IgD-negative memory B cell (primary cell): ENCODE data around the gene PLD1. TPM values are rescaled to one million over a fixed set of nuclear protein-coding genes. Genes with fewer than 3 reads are reported as not detected.

Experiments
- H3K27ac Mint-ChIP-seq, 3 donors: one replicate each; pipeline ENCODE4 v1.8.0; 2020 to 2022; ENCODE audit warnings: mild to moderate bottlenecking in 3 of 3, mixed read lengths in 3 of 3, moderate library complexity in 1 of 3
- H3K27me3 Mint-ChIP-seq: one replicate; pipeline ENCODE4 v1.8.0; 2021; ENCODE audit warnings: mixed read lengths
- H3K36me3 Mint-ChIP-seq: one replicate; pipeline ENCODE4 v1.8.0; 2020; ENCODE audit warnings: mild to moderate bottlenecking, mixed read lengths
- H3K4me1 Mint-ChIP-seq, 3 donors: one replicate each; pipeline ENCODE4 v1.8.0; 2020 to 2022; ENCODE audit warnings: mixed read lengths in 3 of 3, mild to moderate bottlenecking in 1 of 3
- H3K4me3 Mint-ChIP-seq, 4 donors: one replicate each; pipeline ENCODE4 v1.8.0; 2020 to 2022; ENCODE audit warnings: mild to moderate bottlenecking in 4 of 4, mixed read lengths in 4 of 4, moderate library complexity in 3 of 4
- H3K9me3 Mint-ChIP-seq, 3 donors: one replicate each; pipeline ENCODE4 v1.8.0; 2020 to 2021; ENCODE audit warnings: mixed read lengths in 3 of 3, mild to moderate bottlenecking in 1 of 3
- polyA plus RNA-seq: library from polyadenylated mRNA; unstranded; fragments of 300-500 nt; fragmentation: Illumina TruSeq; gene quantifications from one replicate; pipeline ENCODE4 v1.2.3, GENCODE V29; 2021

PLD1 gene
- polyA plus RNA-seq, 1 donor from 2014 or later: not detected

DNA sequence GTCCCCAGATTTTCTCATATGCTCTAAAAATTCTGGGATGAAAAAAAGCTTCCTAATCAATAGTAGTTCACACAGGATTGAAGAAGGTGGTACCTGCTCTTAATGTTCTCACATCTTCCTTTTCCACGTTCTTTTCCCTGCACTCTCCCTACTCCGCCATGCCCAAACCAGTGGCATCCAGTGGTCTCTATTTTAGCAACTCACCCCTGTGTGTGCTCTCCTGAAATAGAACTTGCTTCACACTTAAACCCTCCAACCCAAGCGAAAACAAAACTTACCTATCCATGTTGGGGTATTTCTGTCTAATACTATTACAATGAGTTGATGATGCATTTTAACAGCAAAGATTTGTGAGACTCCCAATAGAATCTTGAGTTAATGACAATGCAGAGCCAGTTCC, 148.8 kb downstream of the PLD1 start:
- no peak overlapping the region for H3K4me3 Mint-ChIP-seq
- no peaks in the 10 kb centered on the region for H3K9me3 Mint-ChIP-seq
- no peaks in the 10 kb centered on the region for H3K36me3 Mint-ChIP-seq
- H3K27me3 Mint-ChIP-seq: no peaks in the 10 kb centered on the region
- no peak overlapping the region for H3K27ac Mint-ChIP-seq
- no peaks in the 10 kb centered on the region for H3K4me1 Mint-ChIP-seq

DNA sequence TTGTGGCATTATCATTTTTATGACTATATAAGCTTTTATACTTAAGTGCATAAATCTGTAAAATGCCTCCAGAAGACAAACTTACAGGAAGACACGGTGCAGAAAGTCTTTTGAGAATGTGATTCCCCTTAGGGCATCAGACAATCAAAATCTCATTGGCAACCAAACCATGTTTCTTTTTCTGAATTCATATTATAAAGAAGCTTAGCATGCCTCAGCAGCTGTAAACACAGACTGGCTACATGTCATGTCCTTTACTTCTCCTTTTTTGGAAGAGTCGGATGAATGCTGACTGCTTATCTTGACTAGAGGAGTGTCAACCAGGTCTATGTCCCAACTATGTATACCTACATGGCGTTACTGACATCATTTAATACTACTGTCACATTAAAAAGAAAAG, 150.1 kb downstream of the PLD1 start:
- H3K27me3 Mint-ChIP-seq: no peaks in the 10 kb centered on the region
- no peaks in the 10 kb centered on the region for H3K4me1 Mint-ChIP-seq
- no peaks in the 10 kb centered on the region for H3K36me3 Mint-ChIP-seq
- no peak overlapping the region for H3K4me3 Mint-ChIP-seq
- H3K9me3 Mint-ChIP-seq: no peaks in the 10 kb centered on the region
- H3K27ac Mint-ChIP-seq: no peak overlapping the region

DNA sequence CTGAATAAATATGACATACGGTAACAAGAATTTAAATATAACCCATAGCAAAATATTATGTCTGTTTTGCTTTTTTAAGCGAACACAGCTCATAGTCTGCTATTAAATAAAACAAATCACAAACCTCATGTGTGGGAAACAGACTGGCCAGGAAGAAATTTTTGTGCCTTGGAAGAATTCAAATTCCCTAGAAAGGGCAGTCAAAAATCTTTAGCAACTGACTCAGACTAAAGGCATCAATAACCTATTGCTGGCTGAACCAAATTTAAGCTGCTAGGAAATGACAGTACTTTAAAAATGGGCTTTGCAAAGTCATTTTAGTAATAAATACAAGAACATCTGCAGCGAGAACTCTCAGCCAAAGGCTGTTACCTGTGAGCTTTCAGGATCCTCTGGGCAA, 151.4 kb downstream of the PLD1 start:
- Mint-ChIP-seq H3K27ac (no peak overlapping the region), H3K36me3 (no peaks in the 10 kb centered on the region), H3K4me3 (no peak overlapping the region), H3K9me3 (no peaks in the 10 kb centered on the region), H3K27me3 (no peaks in the 10 kb centered on the region), H3K4me1 (no peaks in the 10 kb centered on the region)

DNA sequence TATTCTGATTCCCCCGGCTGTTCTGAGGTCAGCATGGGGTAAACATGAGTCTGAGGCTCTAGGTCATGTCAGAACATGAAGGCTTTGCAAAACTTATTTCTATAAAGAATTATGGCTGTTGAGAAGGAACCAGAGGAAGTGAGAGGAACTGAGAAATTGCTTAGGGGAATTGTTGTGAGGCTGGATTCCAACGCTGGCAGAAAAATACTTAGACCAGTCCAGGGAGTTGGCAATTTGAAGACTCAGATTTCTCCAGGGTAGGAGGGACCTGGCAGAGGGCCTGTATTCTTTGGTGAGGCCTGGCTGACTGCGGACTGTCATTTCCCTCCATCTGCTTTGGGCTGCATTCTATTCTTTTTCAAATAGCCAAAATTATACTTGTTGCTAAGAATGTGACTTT, 155.5 kb downstream of the PLD1 start:
- no peaks in the 10 kb centered on the region for H3K36me3 Mint-ChIP-seq
- H3K4me1 Mint-ChIP-seq: no peaks in the 10 kb centered on the region
- H3K27ac Mint-ChIP-seq: no peak overlapping the region
- H3K4me3 Mint-ChIP-seq: no peak overlapping the region
- H3K9me3 Mint-ChIP-seq: no peaks in the 10 kb centered on the region
- no peaks in the 10 kb centered on the region for H3K27me3 Mint-ChIP-seq

DNA sequence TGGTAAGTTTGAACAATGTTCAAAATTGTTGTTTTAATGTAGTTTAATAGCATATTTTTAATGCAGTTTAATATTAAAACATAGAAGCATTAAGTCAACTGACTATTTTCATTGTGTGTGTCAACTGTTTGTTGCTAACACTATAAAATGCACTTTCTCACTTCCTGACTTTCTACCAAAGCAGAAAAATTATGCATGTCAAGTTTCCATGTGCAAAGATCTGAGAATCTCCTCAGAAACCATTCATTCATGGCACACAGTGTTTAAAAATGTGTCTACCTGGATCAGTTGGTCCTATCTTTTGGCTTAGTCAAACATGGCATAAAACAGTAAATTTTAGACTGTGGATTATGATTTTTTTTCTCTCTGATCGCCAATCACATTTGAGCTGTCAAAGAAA, 156.0 kb downstream of the PLD1 start:
- no peak overlapping the region for H3K4me3 Mint-ChIP-seq
- no peaks in the 10 kb centered on the region for H3K36me3 Mint-ChIP-seq
- H3K27me3 Mint-ChIP-seq: no peaks in the 10 kb centered on the region
- no peaks in the 10 kb centered on the region for H3K9me3 Mint-ChIP-seq
- H3K27ac Mint-ChIP-seq: no peak overlapping the region
- H3K4me1 Mint-ChIP-seq: no peaks in the 10 kb centered on the region

DNA sequence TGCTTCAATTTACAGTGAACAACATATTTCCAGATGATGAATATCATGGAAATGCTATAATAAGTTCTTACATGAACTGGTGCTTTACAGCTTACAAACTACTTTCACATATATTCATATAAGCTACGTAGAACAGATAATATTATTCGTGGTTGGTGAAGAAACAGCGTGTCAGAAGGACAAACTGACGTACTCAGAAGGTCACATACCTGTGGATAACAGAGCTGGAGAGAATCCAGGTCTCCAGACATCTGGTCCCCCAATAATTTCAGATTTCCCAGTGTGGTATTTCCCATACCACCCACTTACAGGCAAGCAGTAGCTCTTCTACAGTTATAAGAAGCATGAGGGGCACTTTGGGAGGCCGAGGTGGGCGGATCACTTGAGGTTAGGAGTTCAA, 156.6 kb downstream of the PLD1 start:
- Mint-ChIP-seq H3K27ac (no peak overlapping the region), H3K36me3 (no peaks in the 10 kb centered on the region), H3K4me3 (no peak overlapping the region), H3K4me1 (no peaks in the 10 kb centered on the region), H3K9me3 (no peaks in the 10 kb centered on the region), H3K27me3 (no peaks in the 10 kb centered on the region)

DNA sequence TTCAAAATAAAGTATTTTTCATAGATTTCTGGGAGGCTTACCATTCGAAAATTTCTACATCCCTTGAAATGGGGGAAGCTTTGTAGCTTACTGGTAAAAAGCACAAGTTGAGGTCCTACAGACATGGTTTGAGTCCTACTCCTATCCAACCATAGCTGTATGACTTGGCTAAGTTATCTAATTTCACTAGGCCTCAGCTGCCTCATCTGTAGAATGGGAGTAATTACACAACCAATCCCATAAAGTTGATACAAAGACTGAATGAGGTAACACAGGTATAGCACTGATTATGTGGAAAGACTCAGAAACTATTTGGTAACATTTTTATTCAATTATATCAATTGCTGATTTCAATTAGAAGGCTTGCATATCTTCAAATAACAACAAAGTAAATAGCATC, 157.4 kb downstream of the PLD1 start:
- Mint-ChIP-seq H3K4me3 (no peak overlapping the region), H3K4me1 (no peaks in the 10 kb centered on the region), H3K27ac (no peak overlapping the region), H3K9me3 (no peaks in the 10 kb centered on the region), H3K27me3 (no peaks in the 10 kb centered on the region), H3K36me3 (no peaks in the 10 kb centered on the region)

DNA sequence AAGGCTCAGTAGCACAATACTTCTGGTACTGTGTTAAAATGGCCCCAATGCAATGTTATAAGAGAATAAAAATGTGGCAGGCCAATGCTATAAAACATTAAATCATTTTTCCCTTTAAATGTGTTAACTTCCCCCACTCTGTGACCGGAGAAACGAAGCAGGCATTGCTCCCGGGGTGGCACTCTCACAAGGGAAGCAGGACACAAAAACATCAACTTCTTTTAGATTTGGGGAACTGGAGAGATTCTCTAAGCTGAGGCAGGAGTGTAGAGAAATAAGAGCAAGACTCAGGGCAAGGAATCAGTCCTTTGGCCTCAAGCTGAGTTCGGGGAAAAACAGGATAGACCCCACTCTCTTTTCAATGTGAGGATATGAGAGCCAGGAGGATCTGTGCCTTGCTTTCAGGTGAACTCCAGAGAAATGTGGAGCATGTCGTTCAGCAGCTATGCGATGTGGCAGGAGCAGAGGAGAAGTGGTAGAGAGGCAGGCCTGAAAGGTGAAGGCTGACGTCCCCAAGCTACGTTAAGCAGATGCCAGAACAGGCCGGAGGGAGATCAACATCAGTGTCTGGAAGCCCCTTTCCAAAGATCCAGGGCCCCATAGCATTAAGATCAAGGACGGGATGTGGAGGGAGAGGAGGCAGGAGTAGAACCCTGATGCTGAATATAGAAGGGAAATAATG, 160.2 kb downstream of the PLD1 start:
- no peaks in the 10 kb centered on the region for H3K4me1 Mint-ChIP-seq
- H3K36me3 Mint-ChIP-seq: no peaks in the 10 kb centered on the region
- H3K27me3 Mint-ChIP-seq: no peaks in the 10 kb centered on the region
- no peak overlapping the region for H3K27ac Mint-ChIP-seq
- H3K4me3 Mint-ChIP-seq: no peak overlapping the region
- no peaks in the 10 kb centered on the region for H3K9me3 Mint-ChIP-seq

DNA sequence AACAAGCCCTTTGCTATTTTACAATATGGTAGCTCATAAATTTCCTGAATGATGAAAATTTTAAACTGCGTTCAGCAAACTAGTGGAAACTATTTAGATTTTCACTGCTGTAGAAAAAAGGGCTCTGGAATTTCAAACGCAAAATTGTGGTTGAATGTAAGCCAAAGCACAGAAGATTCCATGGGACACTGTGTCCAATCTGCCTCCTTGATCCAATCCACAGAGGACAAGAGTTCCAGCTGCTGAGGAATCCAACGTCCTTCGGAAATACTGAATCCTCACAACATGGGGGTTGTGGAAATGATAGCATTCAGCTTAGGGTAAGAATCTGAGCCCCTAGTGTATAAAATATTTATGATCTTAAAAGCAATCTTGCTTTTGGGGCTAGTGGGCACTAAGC, 161.0 kb downstream of the PLD1 start:
- H3K4me1 Mint-ChIP-seq: no peaks in the 10 kb centered on the region
- H3K27ac Mint-ChIP-seq: no peak overlapping the region
- H3K36me3 Mint-ChIP-seq: no peaks in the 10 kb centered on the region
- H3K4me3 Mint-ChIP-seq: no peak overlapping the region
- H3K9me3 Mint-ChIP-seq: no peaks in the 10 kb centered on the region
- no peaks in the 10 kb centered on the region for H3K27me3 Mint-ChIP-seq

DNA sequence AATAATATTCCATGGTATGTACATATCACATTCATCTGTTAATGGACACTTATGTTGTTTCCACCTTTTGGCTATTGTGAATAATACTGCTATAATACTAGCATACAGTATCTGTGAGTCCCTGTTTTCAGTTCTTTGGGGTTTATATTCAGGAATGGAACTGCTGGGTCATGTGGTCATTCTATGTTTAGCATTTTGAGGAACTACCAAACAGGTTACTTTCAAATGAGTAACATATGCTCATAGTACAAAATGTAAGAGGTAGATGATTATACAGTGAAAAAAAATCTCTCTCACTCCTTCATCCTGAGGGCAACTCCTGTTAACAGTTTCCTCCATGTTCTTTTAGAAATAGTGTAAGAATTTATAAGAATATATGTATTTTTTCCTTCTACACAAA, 162.2 kb downstream of the PLD1 start:
- H3K9me3 Mint-ChIP-seq: no peaks in the 10 kb centered on the region
- H3K4me3 Mint-ChIP-seq: no peak overlapping the region
- no peaks in the 10 kb centered on the region for H3K27me3 Mint-ChIP-seq
- no peaks in the 10 kb centered on the region for H3K36me3 Mint-ChIP-seq
- no peaks in the 10 kb centered on the region for H3K4me1 Mint-ChIP-seq
- H3K27ac Mint-ChIP-seq: no peak overlapping the region

DNA sequence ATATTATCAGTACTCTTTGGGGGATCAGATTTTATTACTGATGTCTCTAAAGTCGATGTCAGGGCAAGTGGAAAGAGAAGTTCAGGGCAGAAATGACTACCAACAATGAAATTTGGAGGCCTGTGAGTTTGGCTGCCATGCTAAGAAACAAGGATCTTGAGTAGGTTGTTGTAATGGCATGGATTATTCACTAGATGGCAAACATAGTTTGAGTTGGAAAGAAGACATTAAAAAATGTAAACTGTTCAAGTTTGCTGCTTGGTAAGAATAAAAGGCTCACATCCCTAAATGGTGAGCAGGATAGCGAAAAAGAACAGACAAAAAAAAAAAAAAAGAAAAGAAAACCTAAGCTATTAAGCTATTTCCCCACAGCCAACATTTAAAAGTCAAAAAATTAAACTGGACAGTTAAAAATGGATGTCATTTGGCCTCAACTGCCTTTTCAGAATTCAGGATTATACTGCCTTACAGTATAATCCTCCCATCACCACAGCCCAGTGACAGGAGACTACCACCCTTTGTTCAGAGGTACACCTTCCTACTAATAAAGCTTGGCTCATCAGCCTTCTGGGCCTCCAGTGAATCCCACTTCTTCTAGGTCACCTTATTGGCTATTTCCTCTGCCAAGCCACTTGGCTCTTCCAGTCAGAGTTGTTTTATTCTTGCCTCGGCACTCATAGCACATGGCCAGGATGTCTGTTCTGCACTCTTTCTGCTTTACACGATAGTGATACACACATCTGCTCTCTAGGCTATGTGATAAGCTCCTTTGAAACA, 163.7 kb downstream of the PLD1 start:
- peaks cover 6% of the 10 kb centered on the region for H3K27me3 Mint-ChIP-seq
- no peaks in the 10 kb centered on the region for H3K36me3 Mint-ChIP-seq

DNA sequence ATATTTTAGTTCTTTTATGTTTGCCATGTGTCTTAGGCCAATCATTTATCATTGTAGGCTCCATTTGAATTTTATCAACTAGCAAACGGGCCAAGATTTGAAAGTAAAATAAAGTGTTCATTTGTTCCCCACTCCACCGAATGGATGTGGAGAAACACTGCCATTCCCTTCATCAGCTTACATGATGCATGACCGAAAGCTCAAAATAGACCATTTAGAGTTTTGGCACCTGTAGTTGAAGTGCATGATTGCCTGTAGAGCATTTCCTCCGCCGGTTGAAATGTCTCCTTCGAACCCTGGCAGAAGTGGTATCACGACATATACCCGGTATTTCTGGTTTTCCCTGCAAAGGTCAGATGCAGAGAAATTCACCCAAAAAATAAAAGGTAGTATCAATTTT, 165.6 kb downstream of the PLD1 start:
- Mint-ChIP-seq H3K27me3 (peaks cover 8% of the 10 kb centered on the region), H3K36me3 (no peaks in the 10 kb centered on the region), H3K9me3 (no peaks in the 10 kb centered on the region), H3K4me1 (no peaks in the 10 kb centered on the region), H3K27ac (no peak overlapping the region), H3K4me3 (no peak overlapping the region)

More for the DNA sequence above, 163.7 kb downstream of the PLD1 start:
- Mint-ChIP-seq H3K4me3 (no peak overlapping the region), H3K27ac (no peak overlapping the region), H3K9me3 (no peaks in the 10 kb centered on the region), H3K4me1 (no peaks in the 10 kb centered on the region)

DNA sequence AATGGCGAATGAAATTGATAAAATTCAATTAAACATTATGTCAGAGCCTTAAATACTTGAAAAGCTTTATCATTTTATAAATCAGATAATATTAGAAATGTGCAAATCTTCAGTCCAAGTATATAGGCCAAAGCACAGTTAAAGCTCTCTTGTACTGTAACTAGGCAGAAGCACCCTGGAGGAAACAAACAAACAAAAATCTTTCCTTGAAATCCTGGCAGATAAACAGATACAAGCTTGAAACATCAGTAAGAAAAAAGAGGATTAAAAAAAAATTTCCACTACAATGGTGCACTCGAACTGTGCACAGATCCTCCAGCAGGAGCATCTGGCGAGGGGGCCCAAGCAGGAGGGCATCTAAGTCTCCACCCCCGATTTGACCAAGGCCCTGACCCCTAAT, 166.6 kb downstream of the PLD1 start:
- H3K36me3 Mint-ChIP-seq: no peaks in the 10 kb centered on the region
- H3K4me1 Mint-ChIP-seq: no peaks in the 10 kb centered on the region
- no peaks in the 10 kb centered on the region for H3K9me3 Mint-ChIP-seq
- H3K27ac Mint-ChIP-seq: no peak overlapping the region
- H3K27me3 Mint-ChIP-seq: peaks cover 8% of the 10 kb centered on the region
- H3K4me3 Mint-ChIP-seq: no peak overlapping the region

DNA sequence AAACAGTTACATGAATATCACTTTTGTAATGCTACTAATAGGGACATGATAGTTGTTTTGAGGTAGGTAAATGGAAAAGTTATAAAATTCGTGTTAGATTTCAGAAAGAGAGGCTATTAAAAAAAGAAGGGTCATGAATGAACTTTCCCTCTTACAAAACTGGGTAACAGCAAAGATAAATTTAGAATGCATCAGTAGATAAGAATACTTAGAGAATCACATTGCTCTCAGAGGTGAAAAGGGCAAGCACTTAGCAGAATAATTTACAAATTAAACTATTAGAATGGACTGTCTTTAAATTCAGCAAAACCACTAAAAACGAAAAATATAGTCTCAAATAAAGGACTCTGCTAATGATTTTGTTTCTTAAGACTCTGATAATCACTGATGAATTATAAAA, 167.2 kb downstream of the PLD1 start:
- Mint-ChIP-seq H3K9me3 (no peaks in the 10 kb centered on the region), H3K4me3 (no peak overlapping the region), H3K27ac (no peak overlapping the region), H3K4me1 (no peaks in the 10 kb centered on the region), H3K36me3 (no peaks in the 10 kb centered on the region), H3K27me3 (peaks cover 8% of the 10 kb centered on the region)

DNA sequence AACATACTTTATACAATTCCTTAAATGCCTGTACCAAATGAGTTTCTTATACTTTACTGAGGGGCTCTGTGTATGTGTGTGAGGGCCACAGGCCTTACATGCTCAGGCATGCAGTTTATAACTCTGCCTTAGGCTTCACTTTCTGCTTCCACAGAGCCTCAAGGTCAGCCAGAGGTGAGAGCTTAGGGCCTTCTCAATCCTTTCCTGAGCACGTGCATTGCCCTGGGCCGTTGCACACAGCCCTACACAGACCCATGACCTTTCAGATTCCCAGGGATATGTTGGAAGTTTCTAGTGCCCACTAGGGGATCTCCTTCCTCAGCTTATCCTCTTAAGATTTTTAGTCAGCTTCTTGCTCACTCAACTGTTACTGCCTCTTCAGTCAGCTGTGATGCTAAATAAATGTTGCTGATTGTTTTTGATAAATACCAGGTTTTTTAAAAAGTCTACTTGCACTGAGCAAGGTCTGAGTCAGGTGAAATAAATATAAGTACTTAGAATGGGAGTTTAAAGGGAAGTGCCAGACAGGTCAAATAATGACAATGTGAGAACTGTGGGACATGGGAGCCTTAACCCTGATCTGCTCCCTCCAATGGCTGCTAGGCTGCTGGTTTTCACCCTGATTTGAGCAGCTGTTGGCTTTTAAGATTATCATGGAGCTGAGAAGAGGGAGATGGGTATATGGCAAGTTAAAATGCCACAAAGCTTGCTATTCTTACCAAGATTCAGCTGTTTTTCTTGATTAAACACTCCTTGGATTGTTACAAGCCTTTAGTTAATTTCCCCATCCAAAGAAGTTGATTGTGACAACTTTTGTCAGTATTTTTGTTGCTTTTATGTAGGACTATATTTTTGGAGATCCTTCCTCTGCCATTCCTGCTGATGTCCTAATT, 169.5 kb downstream of the PLD1 start:
- Mint-ChIP-seq H3K9me3 (no peaks in the 10 kb centered on the region), H3K27me3 (peaks cover 8% of the 10 kb centered on the region), H3K27ac (no peak overlapping the region), H3K36me3 (no peaks in the 10 kb centered on the region), H3K4me3 (no peak overlapping the region), H3K4me1 (no peaks in the 10 kb centered on the region)
